ENCODE measurements around the gene CD300LD.

CD300LD gene

DNA sequence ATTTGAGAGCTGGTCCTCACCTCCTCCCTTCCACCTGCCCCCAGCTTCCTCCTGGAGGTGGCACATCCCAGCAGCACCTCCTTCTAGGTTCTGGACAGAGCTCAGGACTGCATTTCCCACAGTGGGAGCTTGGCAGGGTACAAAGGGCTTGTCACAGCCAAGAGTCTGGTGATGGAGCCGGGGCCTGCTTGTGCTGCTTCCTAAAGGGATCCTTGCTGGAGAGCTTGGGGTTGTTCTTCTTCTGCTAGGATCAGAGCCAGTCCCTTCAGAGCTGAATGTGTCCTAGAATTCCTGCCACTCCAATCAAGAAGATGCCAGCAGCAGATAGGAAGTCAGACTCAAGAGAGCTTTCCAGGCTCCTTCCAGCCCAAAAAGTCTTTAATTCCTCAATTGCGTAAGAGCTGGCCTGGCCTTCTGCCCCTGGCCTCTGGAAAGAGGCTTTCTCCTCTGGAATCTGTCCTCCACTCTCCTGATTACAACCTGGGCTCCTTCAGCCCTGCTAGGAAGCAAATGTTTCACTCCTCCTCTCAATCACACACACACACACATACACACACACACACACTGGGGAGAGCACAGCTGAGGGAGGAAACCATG is 27.1 kb upstream of the CD300LD start:
- H3K27me3 Mint-ChIP-seq (ENCODE audit: low read depth) = peaks cover 71% of the 10 kb centered on the region
- H3K4me1 Mint-ChIP-seq (ENCODE audit: low read depth) = no peaks in the 10 kb centered on the region

DNA sequence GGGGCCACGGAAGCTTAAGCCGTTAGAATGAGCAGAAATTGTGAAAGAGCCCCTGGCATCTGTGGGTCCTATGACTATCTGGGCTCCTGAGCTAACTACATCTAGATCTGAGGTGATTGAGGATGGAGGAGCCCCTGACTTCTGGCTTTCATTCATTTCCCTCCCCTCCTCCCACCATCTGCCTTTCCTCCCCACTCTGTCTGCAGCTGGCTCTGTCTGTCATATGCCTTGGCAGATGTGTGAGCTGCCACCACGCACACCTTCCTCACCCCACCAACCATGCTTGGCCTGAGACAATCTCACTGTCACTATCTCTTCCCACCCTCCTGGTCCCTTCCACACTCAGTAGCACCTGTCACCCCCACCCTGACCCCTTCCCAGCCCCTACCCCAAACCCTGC is 26.4 kb upstream of the CD300LD start:
- Mint-ChIP-seq H3K27me3 (ENCODE audit: low read depth) (peaks cover 67% of the 10 kb centered on the region), H3K36me3 (ENCODE audit: low read depth) (no peaks in the 10 kb centered on the region), H3K27ac (no peak overlapping the region), H3K4me1 (ENCODE audit: low read depth) (no peaks in the 10 kb centered on the region), H3K9me3 (no peaks in the 10 kb centered on the region), H3K4me3 (no peak overlapping the region)

More for the DNA sequence above, 27.1 kb upstream of the CD300LD start:
- no peaks in the 10 kb centered on the region for H3K36me3 Mint-ChIP-seq (ENCODE audit: low read depth)
- no peak overlapping the region for H3K27ac Mint-ChIP-seq
- H3K9me3 Mint-ChIP-seq = no peaks in the 10 kb centered on the region
- no peak overlapping the region for H3K4me3 Mint-ChIP-seq

DNA sequence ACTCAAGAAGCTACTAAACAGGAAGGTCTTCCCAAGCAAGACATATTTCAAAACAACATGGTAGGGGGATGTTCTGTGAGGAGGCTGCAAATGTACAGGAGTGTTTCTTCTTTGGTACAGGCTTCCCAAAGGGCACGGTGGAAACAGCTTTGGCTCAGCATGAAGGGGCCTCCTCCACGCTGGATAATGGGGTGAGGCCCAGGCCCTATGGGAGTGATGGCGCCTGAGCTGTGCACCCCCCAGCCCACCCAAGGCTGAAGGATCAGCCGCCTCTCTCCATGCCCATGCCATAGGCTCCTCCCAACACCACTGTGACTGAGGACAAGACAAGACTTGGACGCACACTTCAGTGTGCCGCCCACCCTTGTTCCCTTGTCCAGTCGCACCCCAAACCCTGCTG is 24.6 kb upstream of the CD300LD start:
- H3K4me3 Mint-ChIP-seq = no peak overlapping the region
- H3K27me3 Mint-ChIP-seq (ENCODE audit: low read depth) = peaks cover 57% of the 10 kb centered on the region
- H3K9me3 Mint-ChIP-seq = no peaks in the 10 kb centered on the region
- no peak overlapping the region for H3K27ac Mint-ChIP-seq
- no peaks in the 10 kb centered on the region for H3K36me3 Mint-ChIP-seq (ENCODE audit: low read depth)
- H3K4me1 Mint-ChIP-seq (ENCODE audit: low read depth) = peaks cover 7% of the 10 kb centered on the region

DNA sequence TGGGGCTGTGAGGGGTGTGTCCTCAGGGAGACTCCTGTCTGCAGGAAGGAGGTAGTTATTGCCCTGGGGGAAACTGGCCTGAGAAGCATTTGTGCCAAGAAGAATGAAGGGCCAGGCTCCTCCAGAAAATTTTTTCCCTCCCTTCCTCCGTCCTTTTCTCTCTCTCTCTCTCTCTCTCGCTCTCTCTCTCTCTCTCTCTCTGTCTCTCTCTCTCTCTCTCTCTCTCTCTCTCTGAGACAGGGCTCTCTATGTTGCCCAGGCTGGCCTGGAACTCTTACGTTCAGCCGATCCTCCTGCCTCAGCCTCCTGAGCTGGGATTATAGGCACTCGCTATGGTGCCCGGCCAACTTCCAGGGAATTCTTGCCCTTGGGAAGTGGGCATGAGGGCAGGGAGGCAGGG is 20.0 kb upstream of the CD300LD start:
- no peak overlapping the region for H3K4me3 Mint-ChIP-seq
- H3K36me3 Mint-ChIP-seq (ENCODE audit: low read depth) = no peaks in the 10 kb centered on the region
- H3K4me1 Mint-ChIP-seq (ENCODE audit: low read depth) = peaks cover 7% of the 10 kb centered on the region
- H3K9me3 Mint-ChIP-seq = no peaks in the 10 kb centered on the region
- H3K27ac Mint-ChIP-seq = no peak overlapping the region
- peaks cover 36% of the 10 kb centered on the region for H3K27me3 Mint-ChIP-seq (ENCODE audit: low read depth)

DNA sequence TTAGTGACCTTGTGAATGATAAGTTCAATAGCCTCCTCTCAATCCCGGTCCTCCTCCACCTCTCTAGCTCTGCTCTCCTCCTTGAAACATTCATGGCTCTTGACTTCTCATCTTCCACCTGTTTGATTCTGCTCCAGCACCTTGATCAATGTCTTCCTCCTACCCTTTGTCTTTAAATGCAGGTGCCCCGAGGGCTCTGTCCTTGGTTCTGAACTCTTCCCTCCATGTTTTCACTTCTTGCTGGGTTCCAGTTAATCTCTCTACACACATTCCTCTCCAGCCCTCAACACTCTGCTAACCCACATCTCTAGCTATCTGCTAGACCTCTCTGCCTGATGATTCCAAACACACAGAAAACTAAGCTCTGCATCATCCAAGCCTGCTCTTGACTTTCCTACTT is 18.0 kb upstream of the CD300LD start:
- H3K27ac Mint-ChIP-seq = no peak overlapping the region
- H3K9me3 Mint-ChIP-seq = no peaks in the 10 kb centered on the region
- H3K27me3 Mint-ChIP-seq (ENCODE audit: low read depth) = peaks cover 32% of the 10 kb centered on the region
- H3K4me1 Mint-ChIP-seq (ENCODE audit: low read depth) = peaks cover 7% of the 10 kb centered on the region
- H3K4me3 Mint-ChIP-seq = no peak overlapping the region
- no peaks in the 10 kb centered on the region for H3K36me3 Mint-ChIP-seq (ENCODE audit: low read depth)

DNA sequence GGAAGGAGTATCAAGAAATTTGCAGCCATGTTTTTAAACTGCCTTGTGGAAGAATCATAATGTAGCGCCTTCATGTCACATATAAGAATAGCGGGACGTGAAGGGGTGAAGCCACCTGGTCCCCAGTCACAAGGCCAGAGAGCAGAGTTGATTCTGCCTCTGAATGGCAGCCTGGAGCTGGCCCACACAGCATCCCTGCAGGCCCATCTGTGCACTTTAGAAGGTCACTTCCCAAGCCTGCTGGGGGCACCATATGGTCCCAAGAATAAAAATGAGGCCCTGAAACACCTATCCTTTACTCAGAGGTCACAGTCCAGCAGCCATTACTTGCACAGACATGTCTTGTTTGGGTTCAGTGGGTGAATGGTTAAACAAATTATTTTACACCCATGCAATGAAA is 16.4 kb upstream of the CD300LD start:
- Mint-ChIP-seq H3K36me3 (ENCODE audit: low read depth) (no peaks in the 10 kb centered on the region), H3K4me3 (no peak overlapping the region), H3K9me3 (no peaks in the 10 kb centered on the region), H3K27ac (no peak overlapping the region), H3K27me3 (ENCODE audit: low read depth) (peaks cover 30% of the 10 kb centered on the region), H3K4me1 (ENCODE audit: low read depth) (peaks cover 7% of the 10 kb centered on the region)

DNA sequence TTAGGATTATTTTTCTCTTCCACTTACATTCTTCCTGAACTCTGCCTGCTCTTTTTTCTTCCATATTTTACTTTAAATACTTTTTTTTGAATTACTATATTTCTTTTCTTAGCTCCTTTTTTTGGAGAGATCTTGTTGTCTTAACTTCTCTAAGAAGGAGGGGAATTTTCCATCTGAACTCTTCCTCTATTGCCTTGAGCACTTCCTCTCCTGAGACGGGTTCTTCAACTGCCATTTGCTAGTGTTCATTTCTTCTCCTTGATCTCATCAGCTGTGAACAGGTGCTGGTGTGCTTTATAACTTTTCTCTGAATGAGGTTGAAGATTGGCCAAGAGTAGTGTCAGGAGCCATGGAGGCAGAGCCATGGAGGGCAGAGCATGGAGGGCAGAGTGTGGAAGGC is 15.1 kb upstream of the CD300LD start:
- peaks cover 5% of the 10 kb centered on the region for H3K4me1 Mint-ChIP-seq (ENCODE audit: low read depth)
- peaks cover 33% of the 10 kb centered on the region for H3K27me3 Mint-ChIP-seq (ENCODE audit: low read depth)
- H3K36me3 Mint-ChIP-seq (ENCODE audit: low read depth) = no peaks in the 10 kb centered on the region
- no peak overlapping the region for H3K4me3 Mint-ChIP-seq
- H3K27ac Mint-ChIP-seq = no peak overlapping the region
- no peaks in the 10 kb centered on the region for H3K9me3 Mint-ChIP-seq

DNA sequence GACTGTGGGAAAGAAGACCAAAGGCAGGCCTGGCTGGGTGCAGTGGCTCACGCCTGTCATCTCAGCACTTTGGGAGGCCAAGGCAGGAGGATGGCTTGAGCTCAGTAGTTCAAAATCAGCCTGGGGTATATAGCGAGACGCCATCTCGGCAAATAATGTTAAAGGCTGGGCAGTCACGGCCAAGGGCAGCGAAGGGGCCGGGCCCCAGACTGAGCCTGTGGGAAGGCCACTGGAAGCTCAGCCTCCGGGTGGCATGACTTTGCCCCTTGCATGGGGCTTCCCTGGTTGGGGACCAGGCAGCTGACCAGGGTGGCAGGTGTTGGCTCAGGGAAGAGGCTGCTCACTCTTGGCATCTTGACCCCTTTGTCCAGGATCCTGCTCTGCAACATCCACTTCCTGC is 14.0 kb upstream of the CD300LD start:
- Mint-ChIP-seq H3K4me1 (ENCODE audit: low read depth) (peaks cover 4% of the 10 kb centered on the region), H3K36me3 (ENCODE audit: low read depth) (no peaks in the 10 kb centered on the region), H3K27me3 (ENCODE audit: low read depth) (peaks cover 30% of the 10 kb centered on the region), H3K9me3 (no peaks in the 10 kb centered on the region), H3K27ac (no peak overlapping the region), H3K4me3 (no peak overlapping the region)

DNA sequence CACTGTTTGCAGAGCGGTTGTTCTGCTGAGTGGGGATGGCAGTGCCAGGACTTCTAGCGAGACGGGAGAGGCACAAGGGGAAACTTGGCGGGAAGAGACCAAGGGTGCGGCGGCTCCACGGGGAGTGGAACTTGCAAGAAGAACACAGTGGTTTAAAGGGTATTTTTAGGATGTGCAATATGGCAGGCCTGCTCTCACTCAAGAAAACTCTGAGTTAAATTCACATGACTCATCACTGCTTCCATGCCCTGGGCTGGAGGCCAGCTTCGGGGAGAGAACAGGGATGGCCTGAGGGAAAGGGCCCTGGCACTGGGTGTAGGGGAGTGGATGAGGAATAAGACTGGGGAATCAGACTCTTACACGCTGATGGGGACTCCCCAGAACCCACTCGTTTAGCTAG is 13.3 kb upstream of the CD300LD start:
- Mint-ChIP-seq H3K27me3 (ENCODE audit: low read depth) (peaks cover 36% of the 10 kb centered on the region), H3K4me1 (ENCODE audit: low read depth) (peaks cover 4% of the 10 kb centered on the region), H3K36me3 (ENCODE audit: low read depth) (no peaks in the 10 kb centered on the region), H3K27ac (no peak overlapping the region), H3K4me3 (no peak overlapping the region), H3K9me3 (no peaks in the 10 kb centered on the region)

DNA sequence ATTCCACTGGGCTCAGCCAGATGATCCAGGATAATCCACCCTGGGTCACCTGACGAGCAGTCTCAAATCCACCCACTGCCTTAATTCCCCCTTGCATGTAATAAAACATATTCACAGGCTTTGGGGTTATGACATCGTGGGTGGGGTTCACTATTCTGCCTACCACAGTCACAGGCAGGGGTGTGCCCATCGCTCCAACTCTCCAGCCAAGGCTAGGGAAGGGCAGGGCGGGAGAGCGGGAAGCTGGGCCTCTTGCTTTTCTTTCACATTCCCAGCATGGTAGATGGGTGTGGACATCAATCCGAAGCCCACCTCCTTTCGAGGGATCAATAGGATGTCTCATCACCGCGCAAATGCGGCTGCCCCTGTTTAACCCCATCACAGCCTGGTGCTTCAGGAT is 12.7 kb upstream of the CD300LD start:
- Mint-ChIP-seq H3K27me3 (ENCODE audit: low read depth) (peaks cover 42% of the 10 kb centered on the region), H3K4me3 (no peak overlapping the region), H3K36me3 (ENCODE audit: low read depth) (no peaks in the 10 kb centered on the region), H3K4me1 (ENCODE audit: low read depth) (peaks cover 4% of the 10 kb centered on the region), H3K27ac (no peak overlapping the region), H3K9me3 (no peaks in the 10 kb centered on the region)

DNA sequence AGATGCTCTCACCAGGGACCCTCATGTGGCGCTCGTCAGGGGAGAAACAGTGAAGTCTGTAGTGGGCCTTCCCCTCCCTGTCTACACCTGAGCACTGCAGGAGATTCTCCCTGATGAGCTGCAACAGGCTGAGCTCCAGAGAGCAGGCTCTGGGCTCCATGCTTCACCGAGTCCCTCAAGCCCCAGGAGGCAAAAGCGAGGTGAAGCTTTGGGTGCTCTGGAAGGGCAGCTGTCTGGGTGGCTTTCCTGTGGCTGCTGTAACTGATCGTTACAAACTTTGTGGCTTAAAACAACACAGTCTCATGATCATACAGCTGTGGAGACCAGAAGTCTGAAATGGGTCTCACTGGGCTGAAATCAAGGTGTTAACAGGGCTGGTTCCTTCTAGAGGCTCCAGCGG is 12.1 kb upstream of the CD300LD start:
- no peaks in the 10 kb centered on the region for H3K36me3 Mint-ChIP-seq (ENCODE audit: low read depth)
- no peaks in the 10 kb centered on the region for H3K9me3 Mint-ChIP-seq
- H3K27me3 Mint-ChIP-seq (ENCODE audit: low read depth) = peaks cover 47% of the 10 kb centered on the region
- no peak overlapping the region for H3K4me3 Mint-ChIP-seq
- H3K27ac Mint-ChIP-seq = no peak overlapping the region
- H3K4me1 Mint-ChIP-seq (ENCODE audit: low read depth) = peaks cover 6% of the 10 kb centered on the region

DNA sequence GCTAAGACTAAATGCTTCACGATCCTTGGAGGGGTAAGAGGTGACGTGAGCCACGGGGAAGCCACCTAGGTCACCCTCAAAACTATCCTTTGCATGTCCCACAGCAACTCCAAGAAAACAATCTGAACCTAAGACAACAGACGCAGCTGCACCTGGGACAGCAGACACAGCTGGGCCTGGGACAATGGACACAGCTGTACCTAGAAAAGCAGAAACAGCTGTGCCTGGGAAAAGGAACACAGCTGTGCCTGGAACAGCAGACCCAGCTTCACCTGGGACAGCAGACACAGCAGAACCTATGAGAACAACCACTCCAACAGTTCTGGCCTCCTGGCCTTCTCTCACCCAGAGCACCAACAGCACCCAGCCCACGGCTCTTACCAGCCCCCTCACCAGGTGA is 11.7 kb upstream of the CD300LD start:
- peaks cover 44% of the 10 kb centered on the region for H3K27me3 Mint-ChIP-seq (ENCODE audit: low read depth)
- peaks cover 9% of the 10 kb centered on the region for H3K4me1 Mint-ChIP-seq (ENCODE audit: low read depth)
- H3K36me3 Mint-ChIP-seq (ENCODE audit: low read depth) = no peaks in the 10 kb centered on the region
- H3K4me3 Mint-ChIP-seq = no peak overlapping the region
- no peaks in the 10 kb centered on the region for H3K9me3 Mint-ChIP-seq
- no peak overlapping the region for H3K27ac Mint-ChIP-seq

DNA sequence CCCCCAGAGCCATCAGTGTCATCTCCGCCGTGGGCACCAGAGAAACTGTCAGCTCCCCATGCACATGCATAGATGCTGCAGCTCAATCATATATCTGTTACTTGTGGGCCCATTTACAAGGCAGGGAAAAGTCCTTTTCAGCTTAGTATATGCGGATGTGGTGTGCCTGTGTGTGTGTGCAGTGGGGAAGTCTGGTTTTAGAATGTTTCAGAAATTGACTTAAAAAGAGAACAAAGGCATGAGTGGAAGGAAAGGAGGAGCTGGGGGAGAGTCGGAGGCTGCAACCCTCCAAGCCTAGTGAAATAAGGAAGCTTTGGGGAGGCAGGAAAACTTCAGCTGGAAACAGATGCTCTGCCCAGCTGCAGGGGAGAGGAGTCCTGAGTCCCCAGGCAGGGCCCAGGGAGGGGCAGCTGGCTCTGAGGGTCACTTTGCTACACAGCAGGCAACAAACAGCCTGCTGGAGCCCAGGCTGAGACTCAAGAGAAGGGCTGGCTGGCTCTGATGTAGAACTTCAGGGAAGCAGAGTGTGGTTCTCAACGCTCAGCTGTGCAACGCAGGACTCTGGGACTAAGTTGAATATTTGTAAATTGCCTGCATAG is 11.1 kb upstream of the CD300LD start:
- no peak overlapping the region for H3K4me3 Mint-ChIP-seq
- H3K27me3 Mint-ChIP-seq (ENCODE audit: low read depth) = peaks cover 46% of the 10 kb centered on the region
- H3K4me1 Mint-ChIP-seq (ENCODE audit: low read depth) = peaks cover 13% of the 10 kb centered on the region
- H3K27ac Mint-ChIP-seq = no peak overlapping the region
- no peaks in the 10 kb centered on the region for H3K36me3 Mint-ChIP-seq (ENCODE audit: low read depth)
- no peaks in the 10 kb centered on the region for H3K9me3 Mint-ChIP-seq

DNA sequence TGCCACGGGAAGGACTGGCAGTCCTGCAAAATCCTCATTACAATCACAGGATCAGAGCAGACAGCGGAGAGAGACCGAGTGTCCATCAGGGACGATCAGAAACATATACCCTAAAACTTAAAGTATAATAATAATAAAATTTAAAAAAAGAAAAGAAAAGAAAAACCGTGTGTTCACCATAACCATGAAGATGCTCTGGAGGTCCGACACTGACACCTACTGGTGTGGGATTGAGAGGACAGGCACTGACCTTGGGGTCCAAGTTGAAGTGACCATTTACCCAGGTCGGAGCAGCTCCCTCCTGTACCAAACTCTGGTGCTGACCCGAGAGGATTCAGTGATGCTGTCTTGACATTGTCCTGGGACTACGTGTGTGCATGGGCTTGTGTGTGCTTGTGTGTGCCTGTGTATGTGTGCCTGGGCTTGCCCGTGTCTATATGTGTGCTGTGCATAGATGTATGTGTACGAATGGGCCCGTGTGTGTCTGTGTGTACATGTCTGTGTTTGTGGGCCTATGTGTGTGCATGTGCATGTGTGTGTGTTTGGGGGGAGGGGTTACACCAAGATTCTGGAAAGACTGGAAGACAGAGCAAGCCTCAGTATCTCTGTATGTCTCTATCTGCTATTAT is 10.0 kb upstream of the CD300LD start:
- Mint-ChIP-seq H3K4me1 (ENCODE audit: low read depth) (peaks cover 13% of the 10 kb centered on the region), H3K27ac (no peak overlapping the region), H3K27me3 (ENCODE audit: low read depth) (peaks cover 43% of the 10 kb centered on the region), H3K36me3 (ENCODE audit: low read depth) (no peaks in the 10 kb centered on the region), H3K4me3 (no peak overlapping the region), H3K9me3 (no peaks in the 10 kb centered on the region)

DNA sequence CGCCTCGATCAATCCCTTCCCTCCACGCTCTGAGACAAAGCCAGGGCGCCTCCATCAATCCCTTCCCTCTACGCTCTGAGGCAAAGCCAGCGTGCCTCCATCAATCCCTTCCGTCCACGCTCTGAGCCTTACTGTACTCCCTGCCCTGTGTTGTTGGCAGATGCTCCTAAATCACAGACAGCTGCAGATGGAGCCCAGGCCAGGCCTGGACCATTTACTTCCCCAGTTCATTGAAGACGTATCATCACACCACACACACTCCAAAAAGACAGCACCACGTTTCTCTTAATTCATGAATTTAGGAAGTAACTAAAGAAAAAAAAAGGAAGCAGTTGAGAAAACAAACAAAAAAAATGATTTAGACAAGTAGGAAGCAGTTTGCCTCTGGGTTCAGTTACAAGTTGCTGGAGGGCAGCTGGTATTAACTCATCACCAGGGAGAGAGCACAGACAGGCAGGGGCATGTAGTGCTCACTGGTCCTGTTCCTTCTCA is 7.4 kb upstream of the CD300LD start:
- no peaks in the 10 kb centered on the region for H3K36me3 Mint-ChIP-seq (ENCODE audit: low read depth)
- peaks cover 13% of the 10 kb centered on the region for H3K4me1 Mint-ChIP-seq (ENCODE audit: low read depth)
- peaks cover 43% of the 10 kb centered on the region for H3K27me3 Mint-ChIP-seq (ENCODE audit: low read depth)
- H3K9me3 Mint-ChIP-seq = no peaks in the 10 kb centered on the region
- no peak overlapping the region for H3K4me3 Mint-ChIP-seq
- H3K27ac Mint-ChIP-seq = no peak overlapping the region

Data from T-helper 1 cell treated with Interleukin-12 subunit alpha and Interleukin-12 subunit beta and Interleukin-4 antibody, amounts not matched to agents 30 μg/mL and 1 μg/mL, for 36 hours (primary cell).